ENCODE measurements around the gene CRPPA.

DNA sequence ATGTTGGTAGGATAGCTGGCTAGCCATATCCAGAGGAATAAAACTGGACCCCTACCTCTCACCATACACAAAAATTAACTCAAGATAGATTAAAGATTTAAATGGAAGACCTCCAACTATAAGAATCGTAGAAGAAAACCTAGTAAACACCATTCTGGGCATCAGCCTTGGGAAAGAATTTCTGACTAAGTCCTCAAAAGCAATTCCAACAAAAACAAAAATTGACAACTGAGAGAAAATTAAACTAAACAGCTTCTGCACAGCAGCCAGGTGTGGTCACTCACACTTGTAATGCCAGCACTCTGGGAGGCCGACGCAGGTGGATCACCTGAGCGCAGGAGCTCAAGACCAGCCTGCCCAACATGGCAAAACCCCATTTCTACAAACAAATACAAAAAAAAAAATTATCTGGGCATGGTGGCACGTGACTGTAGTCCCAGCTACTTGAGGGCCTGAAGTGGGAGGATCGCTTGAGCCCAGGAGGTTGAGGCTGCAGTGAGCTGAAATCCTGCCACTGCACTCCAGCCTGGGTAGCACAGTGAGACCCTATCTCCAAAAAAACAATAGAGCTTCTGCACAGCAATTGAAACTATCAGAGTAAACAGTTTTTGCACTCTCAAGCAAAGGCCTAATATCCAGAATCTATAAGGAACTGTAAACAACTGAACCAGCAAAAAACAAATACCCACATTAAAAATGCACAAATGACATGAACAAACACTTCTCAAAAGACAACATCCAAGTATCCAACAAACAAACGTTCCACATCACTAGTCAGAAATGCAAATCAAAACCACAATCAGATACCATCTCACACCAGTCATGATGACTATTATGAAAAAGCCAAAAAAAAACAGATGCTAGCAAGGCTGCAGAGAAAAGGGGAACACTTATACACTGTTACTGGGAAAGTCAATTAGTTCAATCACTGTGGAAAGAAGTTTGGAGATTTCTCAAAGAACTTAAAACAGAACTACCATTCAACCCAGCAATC lies 4.8 kb downstream of the CRPPA start:
- TF ChIP-seq, protein P1, sequence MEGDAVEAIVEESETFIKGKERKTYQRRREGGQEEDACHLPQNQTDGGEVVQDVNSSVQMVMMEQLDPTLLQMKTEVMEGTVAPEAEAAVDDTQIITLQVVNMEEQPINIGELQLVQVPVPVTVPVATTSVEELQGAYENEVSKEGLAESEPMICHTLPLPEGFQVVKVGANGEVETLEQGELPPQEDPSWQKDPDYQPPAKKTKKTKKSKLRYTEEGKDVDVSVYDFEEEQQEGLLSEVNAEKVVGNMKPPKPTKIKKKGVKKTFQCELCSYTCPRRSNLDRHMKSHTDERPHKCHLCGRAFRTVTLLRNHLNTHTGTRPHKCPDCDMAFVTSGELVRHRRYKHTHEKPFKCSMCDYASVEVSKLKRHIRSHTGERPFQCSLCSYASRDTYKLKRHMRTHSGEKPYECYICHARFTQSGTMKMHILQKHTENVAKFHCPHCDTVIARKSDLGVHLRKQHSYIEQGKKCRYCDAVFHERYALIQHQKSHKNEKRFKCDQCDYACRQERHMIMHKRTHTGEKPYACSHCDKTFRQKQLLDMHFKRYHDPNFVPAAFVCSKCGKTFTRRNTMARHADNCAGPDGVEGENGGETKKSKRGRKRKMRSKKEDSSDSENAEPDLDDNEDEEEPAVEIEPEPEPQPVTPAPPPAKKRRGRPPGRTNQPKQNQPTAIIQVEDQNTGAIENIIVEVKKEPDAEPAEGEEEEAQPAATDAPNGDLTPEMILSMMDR (IDR thresholded peaks at IDR 0.05; ENCODE audit: extremely low read depth in 1 of 2, insufficient read depth in 1 of 2, low read depth in 1 of 2, low read length in 2 of 2): no peak
- no peak for TF ChIP-seq POLR2AphosphoS5 (IDR thresholded peaks at IDR 0.05; ENCODE audit: insufficient read depth, low read depth, low read length)

Measured in endothelial cell of umbilical vein (primary cell).